NCI-H460 (cell line): ENCODE results near the gene VPS13C. TPM values are rescaled to one million over a fixed set of nuclear protein-coding genes. Genes with fewer than 3 reads are reported as not detected.

Experiments used
- DNase-seq: peaks from one replicate; pipeline ENCODE4 v3.0.0-alpha.2; 2016; ENCODE audit warnings: low read depth; ENCODE audit errors: extremely low read depth
- total RNA-seq: library from RNA; depleted of rRNA; stranded (reverse); fragments of >200 nt; shearing (Covaris generic); gene quantifications from 2 replicates; pipeline ENCODE4 v1.2.3, GENCODE V29; 2014

VPS13C gene
- total RNA-seq, 1 experiment from 2014 or later: 37.6 TPM

DNA sequence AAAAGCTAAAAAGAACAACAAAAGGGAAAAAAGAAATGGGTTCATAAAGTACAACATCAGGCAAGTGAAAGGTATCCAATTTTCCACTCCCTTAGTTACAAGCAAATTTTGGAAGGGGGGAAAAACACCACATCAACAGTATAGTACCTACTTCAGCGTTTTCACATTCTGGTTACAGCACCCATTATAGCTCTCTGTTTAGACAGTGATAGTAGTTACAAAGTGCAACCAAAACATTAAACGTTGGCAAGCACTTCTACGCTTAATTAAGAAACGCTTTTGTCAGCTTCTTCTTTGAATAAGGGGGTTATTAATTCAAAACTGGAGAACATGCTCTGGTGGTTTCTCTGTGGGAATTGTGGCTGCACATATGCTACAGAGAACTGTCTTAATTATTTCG is 180.2 kb downstream of the VPS13C start:
- no peak for DNase-seq

GRCh38 chr15:61879219-61879618 is 181.0 kb downstream of the VPS13C start:
- DNase-seq: no peak

- peak; percentile 29 for DNase-seq
Observed at GRCh38 chr15:61871926-61872522, 188.2 kb downstream of the VPS13C start.

DNA sequence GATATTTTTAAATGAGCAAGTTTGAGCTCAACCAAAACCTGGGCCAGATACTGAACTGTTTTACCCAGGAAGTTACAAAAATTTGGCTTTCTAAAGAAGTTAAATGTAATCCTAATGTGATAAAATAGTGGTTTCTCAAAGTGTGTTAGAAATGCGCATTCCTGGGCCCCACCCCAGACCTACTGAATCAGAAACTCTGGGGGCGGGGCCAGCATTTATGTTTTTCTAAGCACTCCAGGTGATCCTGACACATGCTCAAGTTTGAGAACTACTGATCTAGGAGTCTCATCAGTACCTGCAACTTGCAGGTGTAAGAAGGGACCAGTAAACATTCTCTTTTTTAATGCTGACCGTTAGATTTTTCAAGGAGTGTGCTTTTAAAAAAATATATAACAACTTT is 190.6 kb downstream of the VPS13C start:
- no peak for DNase-seq

- DNase-seq: no peak
Observed at GRCh38 chr15:61861962-61862361, 198.3 kb downstream of the VPS13C start.

- DNase-seq: no peak
Observed at GRCh38 chr15:61857169-61857829, 202.9 kb downstream of the VPS13C start.

DNA sequence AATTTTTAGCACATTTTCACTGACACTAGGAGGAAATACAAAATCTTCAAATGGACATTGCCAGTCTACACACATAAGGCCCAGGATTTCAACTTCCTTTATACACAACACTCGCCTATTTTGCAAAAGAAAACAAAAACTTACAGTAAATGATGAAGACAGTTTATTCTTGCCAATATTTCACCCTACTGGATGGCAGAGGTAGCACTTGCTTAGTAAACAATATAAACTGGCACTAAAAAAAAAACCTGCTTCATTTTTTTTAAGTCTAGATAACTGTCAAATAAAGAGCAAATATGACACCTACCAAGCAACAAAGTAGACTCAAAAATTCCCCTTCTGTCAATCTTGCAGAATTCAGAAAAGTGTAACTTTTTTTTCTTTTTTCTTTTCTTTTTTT is 204.0 kb downstream of the VPS13C start:
- no peak for DNase-seq

DNA sequence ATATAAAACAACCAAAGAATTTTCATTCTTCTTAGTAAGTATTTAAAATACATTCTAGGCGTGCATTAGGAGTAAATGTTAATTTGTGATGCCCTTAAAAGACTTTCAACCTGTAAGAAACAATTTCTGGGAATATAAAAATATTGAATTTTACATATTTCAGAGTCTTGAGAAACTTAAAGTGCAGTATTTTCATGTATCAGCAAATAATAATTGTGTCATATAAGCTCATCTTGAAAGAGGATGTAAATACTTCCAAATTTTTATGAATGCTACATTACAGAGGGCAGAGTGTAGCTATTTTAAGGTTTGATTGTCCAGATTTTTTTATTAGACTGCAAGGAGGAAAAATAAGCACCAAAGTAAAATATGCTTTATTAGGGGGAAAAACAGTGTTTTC is 207.1 kb downstream of the VPS13C start:
- DNase-seq: no peak

- DNase-seq: no peak
Observed at GRCh38 chr15:61851955-61852354, 208.3 kb downstream of the VPS13C start.

- no peak for DNase-seq
Observed at GRCh38 chr15:61849447-61849846, 210.8 kb downstream of the VPS13C start.

DNA sequence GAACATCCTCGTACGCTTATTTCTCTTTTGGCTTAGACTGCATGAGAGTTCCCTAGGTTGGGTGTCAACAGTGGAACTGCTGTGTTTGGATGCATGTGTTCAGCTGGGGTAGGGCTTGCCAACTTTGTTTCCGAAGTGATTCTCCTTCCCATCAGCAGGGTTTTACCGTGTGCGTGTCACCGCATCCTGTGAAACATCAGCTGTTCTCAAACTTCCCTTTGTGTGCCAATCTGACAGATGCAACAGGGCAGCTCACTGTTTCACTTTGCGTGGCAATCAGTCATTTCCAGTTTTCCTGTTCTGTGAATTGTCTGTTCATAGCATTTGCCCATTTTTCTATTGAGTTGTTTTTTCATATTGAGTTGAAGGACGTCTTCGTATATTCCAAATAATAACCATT is 218.8 kb downstream of the VPS13C start:
- DNase-seq: no peak

- no peak for DNase-seq
Observed at GRCh38 chr15:61840090-61840489, 220.2 kb downstream of the VPS13C start.

DNA sequence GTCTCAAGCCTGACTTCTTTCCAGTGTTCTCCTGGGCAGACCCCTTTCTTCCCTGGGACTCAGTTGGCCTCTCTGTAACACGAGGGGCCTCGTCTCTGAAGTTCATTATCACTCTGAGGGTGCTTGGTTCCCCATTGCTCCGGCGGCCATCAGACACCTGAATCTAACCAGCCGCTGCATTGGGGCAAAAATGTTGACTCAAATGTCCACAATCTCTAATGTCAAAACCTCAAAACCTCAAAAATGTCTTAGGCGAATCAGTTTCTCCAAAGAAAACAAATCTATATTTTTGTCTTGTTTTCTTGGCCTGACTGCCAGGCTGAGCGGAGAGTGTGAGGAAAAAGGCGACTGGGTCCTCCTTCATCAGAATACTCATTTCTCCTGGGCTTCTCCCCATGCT is 220.7 kb downstream of the VPS13C start:
- no peak for DNase-seq

DNA sequence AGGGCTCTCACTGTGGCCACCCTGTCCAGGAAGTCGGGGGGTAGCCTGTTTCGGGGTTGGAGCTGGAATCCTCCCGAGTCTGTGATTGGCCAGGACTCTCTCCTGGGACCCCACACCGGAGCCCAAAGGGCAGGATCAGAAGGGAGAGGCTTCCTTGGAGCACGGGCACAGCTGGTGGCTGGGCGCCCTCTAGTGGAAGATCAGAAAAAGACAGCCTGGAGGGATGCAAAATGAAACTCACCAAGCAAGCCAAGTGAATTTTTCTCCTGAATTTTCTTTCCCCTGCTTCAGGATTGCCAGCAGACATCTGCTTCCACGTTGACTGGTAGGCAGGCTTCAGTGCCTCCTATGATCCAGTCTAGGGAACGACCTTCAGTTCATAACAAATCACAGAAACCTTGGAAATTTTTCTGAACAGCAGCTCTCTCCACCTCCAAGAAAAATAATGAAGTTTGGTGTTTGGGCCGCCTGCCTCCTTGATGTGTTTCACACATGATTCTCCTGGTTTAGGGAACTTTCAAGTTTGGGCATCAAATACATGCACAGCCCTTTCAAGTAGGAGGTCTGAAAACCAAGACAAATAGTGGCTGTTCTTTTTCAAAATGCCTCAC is 224.6 kb downstream of the VPS13C start:
- DNase-seq: peak; percentile 46

DNA sequence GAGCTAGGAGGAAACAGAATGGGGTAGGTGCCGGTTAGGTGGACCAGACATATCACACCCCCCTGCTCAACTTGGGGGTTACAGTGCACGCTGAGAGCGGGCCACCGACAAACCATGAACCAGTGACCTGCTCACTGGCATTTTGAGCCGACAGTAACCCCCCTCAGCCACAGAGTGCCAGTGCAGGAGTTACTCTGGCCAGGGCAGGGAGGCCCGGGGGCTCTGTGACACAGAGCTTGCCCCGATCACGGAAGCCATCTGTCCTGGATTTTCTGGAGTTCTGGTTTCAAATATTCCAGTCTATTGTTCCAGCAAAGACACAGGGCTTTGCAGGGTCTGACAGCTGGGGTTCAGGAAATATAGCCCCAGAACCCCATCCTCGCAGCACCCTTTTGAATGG is 225.2 kb downstream of the VPS13C start:
- DNase-seq: no peak

DNA sequence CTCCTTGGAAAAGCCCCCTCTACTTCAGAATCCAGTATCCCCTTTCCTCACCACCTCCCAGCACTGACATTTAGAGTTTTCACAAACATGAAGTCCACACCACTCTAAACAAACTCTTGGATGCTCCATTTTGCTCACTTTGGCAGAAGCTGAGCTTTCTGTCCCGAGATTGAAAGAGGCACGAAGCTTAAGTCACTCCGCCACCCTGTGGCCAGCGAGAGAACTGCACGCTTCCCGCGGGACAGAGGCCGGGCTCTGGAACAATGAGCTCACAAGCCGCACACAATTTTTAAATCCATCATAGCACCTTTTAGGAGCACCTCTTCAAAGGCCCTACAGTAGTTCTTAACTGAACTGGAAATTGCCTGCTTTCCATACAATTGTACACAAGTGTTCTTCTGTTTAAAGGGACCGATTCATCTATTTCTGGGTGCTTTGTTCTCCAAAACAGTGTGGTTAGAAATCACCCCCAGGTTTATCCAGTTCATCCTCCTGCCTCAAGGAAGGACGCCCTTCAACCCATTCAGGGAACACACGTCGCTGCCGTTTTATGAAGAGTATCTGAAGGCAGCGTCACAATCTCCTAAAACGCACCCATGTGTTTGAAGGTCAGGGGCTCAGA is 226.1 kb downstream of the VPS13C start:
- DNase-seq: peak; percentile 59

- DNase-seq: no peak
Observed at GRCh38 chr15:61832223-61832622, 228.0 kb downstream of the VPS13C start.

DNA sequence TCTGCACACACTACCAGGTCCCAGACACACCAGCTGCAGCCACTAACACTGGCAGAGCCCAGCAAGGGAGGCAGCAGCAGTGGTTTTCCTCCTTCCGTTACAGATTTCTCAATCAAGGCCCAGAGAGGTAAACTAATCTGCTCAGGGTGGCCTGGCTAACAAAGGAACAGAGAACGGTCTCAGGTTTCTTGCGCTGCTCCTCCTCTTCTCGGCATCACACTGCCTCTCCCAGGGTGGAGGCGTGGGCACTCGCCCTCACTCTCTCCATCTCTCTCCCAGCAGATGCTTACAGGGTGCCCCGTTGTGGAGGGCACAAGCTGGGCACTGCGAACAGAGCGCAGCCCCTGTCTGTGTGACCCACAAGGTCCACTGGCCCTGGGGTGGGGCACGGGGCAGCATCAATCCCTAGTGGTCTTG is 228.7 kb downstream of the VPS13C start:
- DNase-seq: no peak

DNA sequence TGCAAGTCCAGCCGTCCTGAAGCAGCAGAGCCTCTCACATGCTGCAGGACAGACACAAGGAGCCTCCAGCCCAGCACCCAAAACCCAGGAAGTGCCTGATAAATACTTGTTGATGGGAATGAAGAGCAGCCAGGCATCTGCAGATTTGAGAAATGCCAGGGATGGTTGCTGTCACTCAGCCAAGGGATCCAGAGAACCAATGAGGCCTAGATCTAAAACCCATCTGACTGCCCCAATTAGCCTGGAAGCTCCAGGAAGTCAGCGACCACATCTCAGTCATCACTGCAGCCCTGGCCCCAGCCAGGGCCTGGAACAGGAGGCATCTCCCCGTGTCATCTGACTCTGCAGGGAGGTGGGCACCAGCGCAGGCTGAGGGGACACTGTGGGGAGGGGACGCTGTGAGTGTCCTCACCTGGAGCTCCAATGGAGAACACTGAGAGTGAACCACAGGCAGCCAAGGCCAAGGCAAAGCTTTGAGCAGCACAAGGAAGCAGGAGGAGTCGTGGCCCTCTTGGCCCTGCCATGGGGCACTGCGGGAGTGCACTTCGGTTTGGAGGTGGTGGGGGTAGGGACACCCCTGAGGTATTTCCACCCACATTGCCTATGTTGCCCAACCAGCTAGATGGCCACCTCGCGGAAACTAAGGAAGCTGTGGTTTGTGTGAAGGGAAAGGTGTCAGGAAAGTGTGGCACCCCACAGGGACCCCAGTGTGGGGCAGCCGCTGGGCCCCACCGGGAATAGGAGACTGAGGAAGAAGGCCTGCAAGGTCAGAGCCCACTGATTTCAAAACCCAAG is 229.5 kb downstream of the VPS13C start:
- DNase-seq: no peak

DNA sequence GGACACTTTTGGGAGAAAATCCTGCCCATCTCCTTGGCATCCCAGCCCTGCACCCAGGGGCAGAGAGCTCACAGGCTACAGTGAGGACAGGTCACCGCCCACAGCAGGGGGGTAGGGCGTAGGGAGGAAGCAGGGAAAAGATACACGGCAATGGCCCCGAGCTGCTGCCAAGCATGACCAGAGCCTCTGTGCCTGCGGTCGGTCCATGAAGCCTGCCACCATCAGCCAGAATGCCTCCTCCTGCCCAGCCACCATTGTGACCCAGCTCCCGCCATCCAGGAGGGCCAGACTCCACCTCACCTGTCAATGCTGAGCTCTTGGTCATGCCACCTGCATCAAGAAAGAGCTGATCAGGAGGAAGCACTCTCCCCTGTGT is 230.7 kb downstream of the VPS13C start:
- DNase-seq: no peak

GRCh38 chr15:61828860-61829513 is 231.3 kb downstream of the VPS13C start:
- no peak for DNase-seq
